Uterus (tissue), 2 donors: ENCODE measurements around the gene DDX51.

Experiments used
- POLR2A ChIP-seq, 2 donors: fragments of 450-650 bp; IDR thresholded peaks; one replicate each; pipeline ENCODE4 v1.6.1; 2016; ENCODE audit warnings: antibody characterized with exemption in 2 of 2, mild to moderate bottlenecking in 1 of 2, moderate library complexity in 1 of 2
- TF ChIP-seq, protein P1 (sequence below), 4 experiments: fragments of 200-600 bp in 2 of 4; fragments of 450-650 bp in 2 of 4; sonication (generic) in 2 of 4; IDR thresholded peaks; one replicate each; pipeline ENCODE4 v1.5.1; 2016 to 2019; ENCODE audit warnings: antibody characterized with exemption in 4 of 4, mild to moderate bottlenecking in 2 of 4, moderate library complexity in 1 of 4

DNA sequence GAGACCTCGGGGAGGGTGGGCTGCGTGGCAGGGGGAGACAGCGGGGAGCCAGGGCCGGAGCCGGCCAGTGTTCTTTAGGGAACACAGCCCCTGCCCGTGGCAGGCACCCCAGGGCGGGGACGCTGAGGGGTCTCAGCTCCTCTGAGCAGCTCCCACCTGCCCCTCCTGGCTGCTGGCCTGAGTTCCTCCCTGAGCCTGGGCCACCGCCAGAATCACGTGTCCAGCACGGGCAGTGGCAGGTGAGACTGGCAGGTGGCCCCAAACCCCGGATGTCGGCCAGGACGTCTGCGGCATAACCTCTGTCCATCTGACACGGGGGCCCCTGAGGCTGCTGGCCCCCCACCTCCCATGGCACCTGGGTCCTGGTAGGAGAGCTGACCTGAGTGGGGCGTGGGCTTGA is 25.3 kb upstream of the DDX51 start:
- TF ChIP-seq, protein P1, sequence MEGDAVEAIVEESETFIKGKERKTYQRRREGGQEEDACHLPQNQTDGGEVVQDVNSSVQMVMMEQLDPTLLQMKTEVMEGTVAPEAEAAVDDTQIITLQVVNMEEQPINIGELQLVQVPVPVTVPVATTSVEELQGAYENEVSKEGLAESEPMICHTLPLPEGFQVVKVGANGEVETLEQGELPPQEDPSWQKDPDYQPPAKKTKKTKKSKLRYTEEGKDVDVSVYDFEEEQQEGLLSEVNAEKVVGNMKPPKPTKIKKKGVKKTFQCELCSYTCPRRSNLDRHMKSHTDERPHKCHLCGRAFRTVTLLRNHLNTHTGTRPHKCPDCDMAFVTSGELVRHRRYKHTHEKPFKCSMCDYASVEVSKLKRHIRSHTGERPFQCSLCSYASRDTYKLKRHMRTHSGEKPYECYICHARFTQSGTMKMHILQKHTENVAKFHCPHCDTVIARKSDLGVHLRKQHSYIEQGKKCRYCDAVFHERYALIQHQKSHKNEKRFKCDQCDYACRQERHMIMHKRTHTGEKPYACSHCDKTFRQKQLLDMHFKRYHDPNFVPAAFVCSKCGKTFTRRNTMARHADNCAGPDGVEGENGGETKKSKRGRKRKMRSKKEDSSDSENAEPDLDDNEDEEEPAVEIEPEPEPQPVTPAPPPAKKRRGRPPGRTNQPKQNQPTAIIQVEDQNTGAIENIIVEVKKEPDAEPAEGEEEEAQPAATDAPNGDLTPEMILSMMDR (IDR thresholded peaks at IDR 0.05): no peak
- TF ChIP-seq POLR2A (IDR thresholded peaks at IDR 0.05): no peak
